Ectodermal cell (in vitro differentiated cells): Measurements from ENCODE around the gene CEP83.
A peak's percentile ranks its signal among the peaks of the same experiment; 100 is the strongest.

Experiments
- H3K27ac ChIP-seq: 2 replicates; pipeline ENCODE4 v1.7.0; 2013; ENCODE audit warnings: mild to moderate bottlenecking, low read depth, low read length; ENCODE audit not compliant: insufficient read depth, poor library complexity, severe bottlenecking
- H3K27me3 ChIP-seq: 2 replicates; pipeline ENCODE4 v1.7.0; 2013; ENCODE audit warnings: mild to moderate bottlenecking, low read length; ENCODE audit not compliant: insufficient read depth, control insufficient read depth, poor library complexity, severe bottlenecking
- H3K36me3 ChIP-seq: one replicate; pipeline ENCODE4 v1.7.0; 2013; ENCODE audit warnings: low read length; ENCODE audit not compliant: control insufficient read depth, insufficient read depth
- H3K4me1 ChIP-seq: one replicate; pipeline ENCODE4 v1.7.0; 2013; ENCODE audit warnings: low read length; ENCODE audit not compliant: control insufficient read depth, insufficient read depth
- H3K4me3 ChIP-seq: 2 replicates; pipeline ENCODE4 v1.7.0; 2013; ENCODE audit warnings: low read depth, low read length, control low read depth; ENCODE audit not compliant: insufficient read depth
- H3K9me3 ChIP-seq: 2 replicates; pipeline ENCODE4 v1.7.0; 2013; ENCODE audit warnings: mild to moderate bottlenecking, low read length, moderate library complexity; ENCODE audit not compliant: control insufficient read depth
- WGBS, 2 experiments: methylation state at CpG; one replicate each; pipeline ENCODE4 v1.1.7; 2013; ENCODE audit warnings: missing lambda C conversion rate in 2 of 2; 5-methylcytosine and 5-hydroxymethylcytosine counted together

The CEP83 gene

DNA sequence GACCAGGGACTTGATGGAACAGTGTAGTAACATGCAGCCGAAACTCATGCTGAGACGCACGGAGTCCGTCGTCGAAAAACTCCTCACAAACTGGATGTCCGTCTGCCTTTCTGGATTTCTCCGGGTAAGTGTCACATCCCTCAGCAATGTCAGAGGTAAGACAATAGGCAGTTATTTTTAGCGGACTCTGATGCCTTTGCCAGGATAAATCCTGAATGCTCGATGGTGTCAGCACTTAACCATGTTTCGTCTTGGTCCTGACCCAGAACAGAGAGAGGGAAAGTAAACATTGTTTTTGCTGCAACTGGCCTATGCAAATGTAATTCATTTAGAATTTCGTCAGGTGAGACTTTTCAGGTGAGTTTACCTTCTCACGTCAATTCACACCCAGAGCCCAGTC lies 198.9 kb downstream of the CEP83 start:
- Histone ChIP-seq H3K36me3 (no peaks in the 10 kb centered on the region), H3K27ac (peak overlapping the region; percentile 60), H3K27me3 (no peaks in the 10 kb centered on the region), H3K4me1 (peaks cover 39% of the 10 kb centered on the region), H3K9me3 (no peaks in the 10 kb centered on the region), H3K4me3 (no peak overlapping the region)
- 44 to 51% methylated on average over 13 of the region's 13 CpGs for WGBS, 2 experiments

DNA sequence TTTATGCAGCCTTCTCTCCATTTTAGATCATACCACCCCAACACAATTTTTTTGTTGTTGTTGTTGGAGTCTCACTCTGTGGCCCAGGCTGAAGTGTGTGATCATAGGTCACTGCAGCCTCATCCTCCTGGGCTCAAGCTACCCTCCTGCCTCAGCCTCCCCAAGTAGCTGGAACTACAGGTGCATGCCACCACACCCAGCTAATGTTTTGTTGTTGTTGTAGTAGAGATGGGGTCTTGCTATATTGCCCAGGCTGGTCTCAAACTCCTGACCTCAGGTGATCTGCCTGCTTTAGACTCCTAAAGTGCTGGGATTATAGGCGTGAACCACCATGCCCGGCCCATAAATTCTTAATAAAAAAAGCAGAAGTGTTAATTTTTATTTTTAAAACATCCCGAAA lies 199.7 kb downstream of the CEP83 start:
- 80 to 100% methylated on average over 2 of the region's 3 CpGs for WGBS, 2 experiments

DNA sequence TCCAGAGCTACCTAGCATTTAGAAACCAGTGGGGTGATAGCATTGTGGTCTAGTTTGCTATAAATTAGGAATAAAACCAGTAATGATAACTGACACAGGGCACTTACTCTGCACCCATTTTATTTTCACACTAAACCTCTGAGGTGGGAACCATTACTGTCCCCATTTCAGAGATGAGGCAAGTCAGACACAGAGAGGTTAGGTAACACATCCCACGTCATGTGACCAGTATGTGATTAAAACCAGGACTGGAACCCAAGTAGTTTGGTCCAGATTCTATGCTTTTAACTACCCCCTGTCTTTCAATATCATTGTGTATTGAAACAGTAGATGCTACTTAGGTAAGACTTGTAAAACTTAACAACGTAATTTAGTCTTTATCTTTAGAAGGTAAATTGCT lies 201.1 kb downstream of the CEP83 start:
- no peaks in the 10 kb centered on the region for H3K36me3 ChIP-seq
- no peak overlapping the region for H3K27ac ChIP-seq
- no peaks in the 10 kb centered on the region for H3K9me3 ChIP-seq
- WGBS, 2 experiments, result 93 to 99% methylated on average over 1 to 2 of the region's 2 CpGs
- H3K4me3 ChIP-seq, result no peak overlapping the region
- no peaks in the 10 kb centered on the region for H3K27me3 ChIP-seq
- H3K4me1 ChIP-seq, result peaks cover 34% of the 10 kb centered on the region

More for the DNA sequence above, 199.7 kb downstream of the CEP83 start:
- no peak overlapping the region for H3K27ac ChIP-seq
- peaks cover 39% of the 10 kb centered on the region for H3K4me1 ChIP-seq
- H3K27me3 ChIP-seq, result no peaks in the 10 kb centered on the region
- H3K4me3 ChIP-seq, result no peak overlapping the region
- no peaks in the 10 kb centered on the region for H3K9me3 ChIP-seq
- no peaks in the 10 kb centered on the region for H3K36me3 ChIP-seq
